H1 (cell line): ENCODE measurements around the gene SLC8A3. TPM values are rescaled to one million over a fixed set of nuclear protein-coding genes. Genes with fewer than 3 reads are reported as not detected.

ENCODE experiments used
- CTCF ChIA-PET: fragments of 300-600 bp; sonication (Branson Sonifier 250); formaldehyde crosslinking; loops from one replicate; lab custom pipeline; 2021; ENCODE audit not compliant: partially characterized antibody; lab: Charles Lee
- POLR2A ChIA-PET: fragments of 300-600 bp; sonication (Branson Sonifier 250); formaldehyde crosslinking; loops from one replicate; lab custom pipeline; 2021; ENCODE audit warnings: inconsistent platforms; ENCODE audit not compliant: partially characterized antibody; lab: Charles Lee
- DNase-seq, 2 experiments: peaks; one replicate each; pipeline versions ENCODE4 v3.0.0 to v3.0.0-alpha.2; 2010 to 2022; ENCODE audit warnings: low spot score in 2 of 2, low read depth in 1 of 2, mixed read lengths in 1 of 2
- FAIRE-seq: peaks from 2 replicates; lab custom pipeline; 2011; peaks lifted over from hg19 to GRCh38; lab: Jason Lieb, UNC
- H2AFZ ChIP-seq: 2 replicates; pipeline ENCODE4 v1.8.1; 2012; ENCODE audit warnings: low read length, inconsistent platforms
- H2AK5ac ChIP-seq: 2 replicates; pipeline ENCODE4 v1.6.1; 2013; ENCODE audit warnings: low read depth, low read length
- H2BK120ac ChIP-seq: replicated peaks from 2 replicates; pipeline ENCODE3; 2013; ENCODE audit warnings: low read depth, low read length, inconsistent platforms
- H2BK12ac ChIP-seq: 2 replicates; pipeline ENCODE4 v1.6.1; 2013; ENCODE audit warnings: low read depth, low read length
- H2BK15ac ChIP-seq: 2 replicates; pipeline ENCODE4 v1.6.1; 2013; ENCODE audit warnings: low read length
- H2BK20ac ChIP-seq: 2 replicates; pipeline ENCODE4 v1.6.1; 2013; ENCODE audit warnings: low read length
- H2BK5ac ChIP-seq: 2 replicates; pipeline ENCODE4 v1.6.1; 2013; ENCODE audit warnings: low read depth, low read length
- H3K14ac ChIP-seq: 2 replicates; pipeline ENCODE4 v1.6.1; 2013; ENCODE audit warnings: inconsistent platforms; ENCODE audit not compliant: insufficient read length
- H3K18ac ChIP-seq: 2 replicates; pipeline ENCODE4 v1.6.1; 2013; ENCODE audit warnings: low read length; ENCODE audit errors: extremely low read depth
- H3K23ac ChIP-seq: 2 replicates; pipeline ENCODE4 v1.6.1; 2013; ENCODE audit warnings: inconsistent platforms; ENCODE audit not compliant: insufficient read length
- H3K23me2 ChIP-seq: 2 replicates; pipeline ENCODE4 v1.6.1; 2013; ENCODE audit warnings: low read depth, low read length
- H3K27ac ChIP-seq: 2 replicates; pipeline ENCODE4 v1.6.1; 2011; ENCODE audit warnings: low read depth, low read length, inconsistent platforms
- H3K27me3 ChIP-seq, 4 experiments: replicated peaks in 1 of 4; 1 replicate in 1 of 4; 2 replicates in 3 of 4; pipeline versions ENCODE4 v1.6.1 to v1.8.1; 2011 to 2013; ENCODE audit warnings: low read length in 3 of 4, mild to moderate bottlenecking in 3 of 4, inconsistent platforms in 2 of 4, mixed read lengths in 2 of 4, moderate library complexity in 1 of 4; ENCODE audit not compliant: control insufficient read depth in 3 of 4, insufficient read depth in 3 of 4; ENCODE audit errors: extremely low read depth in 1 of 4
- H3K36me3 ChIP-seq, 4 experiments: 2 replicates each; pipeline versions ENCODE4 v1.6.1 to v1.8.1; 2011 to 2013; ENCODE audit warnings: mild to moderate bottlenecking in 4 of 4, low read length in 3 of 4, moderate library complexity in 2 of 4, control low read depth in 1 of 4, inconsistent platforms in 1 of 4; ENCODE audit not compliant: insufficient read depth in 4 of 4, control insufficient read depth in 2 of 4
- H3K4ac ChIP-seq: replicated peaks from 2 replicates; pipeline ENCODE3; 2013; ENCODE audit warnings: low read length, low read depth, mixed read lengths, inconsistent platforms; ENCODE audit not compliant: insufficient read length
- H3K4me1 ChIP-seq, 4 experiments: replicated peaks in 1 of 4; 1 replicate in 1 of 4; 2 replicates in 3 of 4; pipeline versions ENCODE4 v1.6.1 to v1.8.1; 2011 to 2013; ENCODE audit warnings: low read length in 3 of 4, inconsistent platforms in 2 of 4, mixed read lengths in 1 of 4; ENCODE audit not compliant: insufficient read depth in 4 of 4, control insufficient read depth in 3 of 4
- H3K4me2 ChIP-seq, 2 experiments: 2 replicates each; pipeline versions ENCODE4 v1.6.1 to v1.8.1; 2011 to 2013; ENCODE audit warnings: low read depth in 2 of 2, low read length in 2 of 2, control low read depth in 1 of 2, inconsistent platforms in 1 of 2, mild to moderate bottlenecking in 1 of 2; ENCODE audit not compliant: insufficient read depth in 1 of 2
- H3K4me3 ChIP-seq, 4 experiments: fragments of 200-600, 300-600 bp in 1 of 4; sonication (generic), shearing (Covaris generic), sonication (Bioruptor Twin) in 1 of 4; 2 replicates each; pipeline versions ENCODE4 v1.5.1 to v1.8.1; 2011 to 2016; ENCODE audit warnings: low read length in 4 of 4, low read depth in 3 of 4, control low read depth in 2 of 4, inconsistent platforms in 2 of 4, mild to moderate bottlenecking in 2 of 4, mixed read lengths in 1 of 4, moderate library complexity in 1 of 4; ENCODE audit not compliant: insufficient read depth in 2 of 4; ENCODE audit errors: extremely low read depth in 1 of 4
- H3K56ac ChIP-seq: replicated peaks from 2 replicates; pipeline ENCODE3; 2013; ENCODE audit warnings: low read depth, mild to moderate bottlenecking, mixed read lengths, low read length, inconsistent platforms; ENCODE audit not compliant: insufficient read length
- H3K79me1 ChIP-seq: 2 replicates; pipeline ENCODE4 v1.6.1; 2013; ENCODE audit warnings: low read depth, low read length, control low read depth
- H3K79me2 ChIP-seq, 2 experiments: 2 replicates each; pipeline versions ENCODE4 v1.6.1 to v1.8.1; 2012 to 2013; ENCODE audit warnings: low read length in 2 of 2, mild to moderate bottlenecking in 2 of 2, inconsistent platforms in 1 of 2; ENCODE audit not compliant: insufficient read depth in 2 of 2, control insufficient read depth in 1 of 2
- H3K9ac ChIP-seq, 4 experiments: replicated peaks in 1 of 4; 1 replicate in 1 of 4; 2 replicates in 3 of 4; pipeline versions ENCODE4 v1.6.1 to v1.8.1; 2011 to 2013; ENCODE audit warnings: low read depth in 3 of 4, low read length in 3 of 4, control low read depth in 2 of 4, mild to moderate bottlenecking in 2 of 4, moderate library complexity in 2 of 4, inconsistent platforms in 1 of 4; ENCODE audit errors: extremely low read depth in 1 of 4
- H3K9me3 ChIP-seq, 2 experiments: 2 replicates each; pipeline versions ENCODE4 v1.6.1 to v1.8.1; 2012 to 2013; ENCODE audit warnings: mild to moderate bottlenecking in 2 of 2, moderate library complexity in 2 of 2, control low read depth in 1 of 2, inconsistent platforms in 1 of 2, low read depth in 1 of 2, low read length in 1 of 2, mixed read lengths in 1 of 2; ENCODE audit not compliant: insufficient read depth in 2 of 2
- H4K20me1 ChIP-seq, 2 experiments: replicated peaks in 1 of 2; 2 replicates each; pipeline versions ENCODE3 to v1.8.1; 2011 to 2013; ENCODE audit warnings: inconsistent platforms in 2 of 2, low read length in 2 of 2, mild to moderate bottlenecking in 1 of 2; ENCODE audit not compliant: insufficient read depth in 2 of 2, control insufficient read depth in 1 of 2
- H4K5ac ChIP-seq: 2 replicates; pipeline ENCODE4 v1.6.1; 2013; ENCODE audit warnings: low read length, low read depth, mixed read lengths, inconsistent platforms; ENCODE audit not compliant: insufficient read length
- H4K8ac ChIP-seq: 2 replicates; pipeline ENCODE4 v1.8.0; 2013; ENCODE audit warnings: mild to moderate bottlenecking, moderate library complexity, low read length, inconsistent platforms; ENCODE audit not compliant: insufficient read depth; ENCODE audit errors: extremely low read depth
- H4K91ac ChIP-seq: replicated peaks from 2 replicates; pipeline ENCODE3; 2013; ENCODE audit warnings: low read length, mixed read lengths, inconsistent platforms; ENCODE audit not compliant: insufficient read length
- BRCA1 ChIP-seq: IDR thresholded peaks from 2 replicates; pipeline ENCODE4 v1.6.1; 2012; ENCODE audit warnings: low read depth, low read length, improper control_type of control experiment
- CEBPB ChIP-seq: IDR thresholded peaks from 2 replicates; pipeline ENCODE4 v1.6.1; 2012; ENCODE audit warnings: low read depth, low read length
- CREB1 ChIP-seq: IDR thresholded peaks from 2 replicates; pipeline ENCODE4 v1.6.1; 2012; ENCODE audit warnings: inconsistent platforms
- EGR1 ChIP-seq: IDR thresholded peaks from 2 replicates; pipeline ENCODE4 v1.6.1; 2011; ENCODE audit warnings: low read depth, low read length, borderline replicate concordance
- FOSL1 ChIP-seq: IDR thresholded peaks from 2 replicates; pipeline ENCODE4 v1.6.1; 2011; ENCODE audit warnings: mild to moderate bottlenecking, low read depth, low read length, moderate library complexity; ENCODE audit not compliant: insufficient read depth
- HDAC6 ChIP-seq: IDR thresholded peaks from one replicate; pipeline ENCODE4 v1.7.1; 2012; ENCODE audit warnings: low read depth, mild to moderate bottlenecking, inconsistent platforms, low read length, moderate library complexity
- JUND ChIP-seq: IDR thresholded peaks from 2 replicates; pipeline ENCODE4 v1.6.1; 2011; ENCODE audit warnings: mild to moderate bottlenecking, improper control_type of control experiment, low read length
- NANOG ChIP-seq: IDR thresholded peaks from 2 replicates; pipeline ENCODE4 v1.6.1; 2011; ENCODE audit warnings: low read length, low read depth, mild to moderate bottlenecking, inconsistent platforms; ENCODE audit not compliant: insufficient read depth, poor library complexity, severe bottlenecking
- POU5F1 ChIP-seq: IDR thresholded peaks from 2 replicates; pipeline ENCODE4 v1.6.1; 2011; ENCODE audit warnings: low read depth, mild to moderate bottlenecking, low read length, moderate library complexity
- RNF2 ChIP-seq: fragments of 200-900, 300-1000 bp; sonication (generic); IDR thresholded peaks from 2 replicates; pipeline ENCODE4 v1.7.1; 2016; ENCODE audit warnings: borderline replicate concordance, low read depth, mild to moderate bottlenecking, antibody characterized with exemption, low read length; ENCODE audit not compliant: poor library complexity, severe bottlenecking; ENCODE audit errors: missing control alignments
- SP2 ChIP-seq: IDR thresholded peaks from 2 replicates; pipeline ENCODE4 v1.6.1; 2012; ENCODE audit warnings: mild to moderate bottlenecking, low read length, inconsistent platforms
- TCF12 ChIP-seq: IDR thresholded peaks from 2 replicates; pipeline ENCODE4 v1.6.1; 2011; ENCODE audit warnings: low read depth, mild to moderate bottlenecking, low read length
- USF2 ChIP-seq: IDR thresholded peaks from 2 replicates; pipeline ENCODE4 v1.6.1; 2011; ENCODE audit warnings: low read length, improper control_type of control experiment
- ZNF274 ChIP-seq: IDR thresholded peaks from 2 replicates; pipeline ENCODE4 v1.7.0; 2012; ENCODE audit warnings: low read length, borderline replicate concordance; ENCODE audit errors: extremely low read depth
- WGBS, 2 experiments: shearing (Covaris generic) in 1 of 2; methylation state at CpG; one replicate each; pipeline versions ENCODE4 v1.1.6 to v1.1.7; 2013 to 2015; ENCODE audit warnings: low lambda C conversion rate in 2 of 2, mixed read lengths in 2 of 2, inconsistent platforms in 1 of 2, low coverage in 1 of 2, missing lambda C conversion rate in 1 of 2; ENCODE audit not compliant: insufficient replicate concordance in 2 of 2, insufficient coverage in 1 of 2, insufficient read length in 1 of 2; ENCODE audit errors: extremely low coverage in 1 of 2, missing lambda C conversion rate in 1 of 2; 5-methylcytosine and 5-hydroxymethylcytosine counted together
- polyA plus RNA-seq, 7 experiments: library from polyadenylated mRNA; depleted of rRNA in 3 of 7; stranded (reverse) in 5 of 7; unstranded in 2 of 7; fragments of >200 nt in 5 of 7; fragments of 200-250 nt in 2 of 7; gene quantifications; 1 replicate in 5 of 7; 2 replicates in 1 of 7; 4 replicates in 1 of 7; pipeline versions ENCODE4 v1.2.1 to v1.2.3, GENCODE V29; 2011 to 2013; ENCODE audit warnings: missing spikeins in 2 of 7, mixed read lengths in 2 of 7
- total RNA-seq: library from RNA; stranded (reverse); fragmentation: NEBNext Ultra II Directional; extraction: Animal tissue kit (Norgen Biotek cat#: 25700); gene quantifications from 2 replicates; pipeline ENCODE4 v1.2.1, GENCODE V29; 2021

SLC8A3 gene
- total and polyA plus RNA-seq, 2 of the 8 experiments (the other 6 are each of a cell fraction or from before 2014, with no cell fraction given): 0.38 to 1.1 TPM

- H4K5ac ChIP-seq: no peak overlapping the region
- no peak overlapping the region for H4K91ac ChIP-seq
- no peak overlapping the region for H2AFZ ChIP-seq
- no peak overlapping the region for H3K14ac ChIP-seq
- no peaks in the 10 kb centered on the region for H3K79me1 ChIP-seq
- no peaks in the 10 kb centered on the region for H3K9me3 ChIP-seq
- FAIRE-seq (no peak), DNase-seq (no peak)
- H3K79me2 ChIP-seq: no peaks in the 10 kb centered on the region
- no peaks in the 10 kb centered on the region for H3K36me3 ChIP-seq
- no peak overlapping the region for H3K18ac ChIP-seq
- no peak overlapping the region for H3K4ac ChIP-seq
- H4K8ac ChIP-seq: no peak overlapping the region
- no peak overlapping the region for H2BK15ac ChIP-seq
- H3K56ac ChIP-seq: no peak overlapping the region
- H2BK20ac ChIP-seq: no peak overlapping the region
- no peak overlapping the region for H3K4me2 ChIP-seq
- H2BK5ac ChIP-seq: no peak overlapping the region
- WGBS, 2 experiments: 89% methylated on average over 1 of the region's 1 CpG; no CpG with 5 or more reads in 1 of the 2 experiments
- H3K27me3 ChIP-seq: no peaks in the 10 kb centered on the region
- no peak overlapping the region for H2BK120ac ChIP-seq
- no peak overlapping the region for H2AK5ac ChIP-seq
- H3K23me2 ChIP-seq: no peaks in the 10 kb centered on the region; the same call in 1 of the 2 replicates
- POLR2A ChIA-PET: no interaction called here
- no peaks in the 10 kb centered on the region for H4K20me1 ChIP-seq
- H3K4me1 ChIP-seq: peaks cover 0 to 3% (median 0%) of the 10 kb centered on the region in 4 experiments; a peak in 2 of 7 replicates
- H3K27ac ChIP-seq: no peak overlapping the region
- no peak overlapping the region for H3K23ac ChIP-seq
- no peak overlapping the region for H3K4me3 ChIP-seq
- H2BK12ac ChIP-seq: no peak overlapping the region; the same call in 1 of the 2 replicates
- H3K9ac ChIP-seq: no peak overlapping the region
- CTCF ChIA-PET: no interaction called here
- TF ChIP-seq RNF2: no peak
- no peak for TF ChIP-seq POU5F1
- TF ChIP-seq HDAC6: no peak
- no peak for TF ChIP-seq CREB1
- no peak for TF ChIP-seq USF2
- no peak for TF ChIP-seq ZNF274
- TF ChIP-seq BRCA1: no peak
- no peak for TF ChIP-seq EGR1
- no peak for TF ChIP-seq FOSL1
- no peak for TF ChIP-seq NANOG
- no peak for TF ChIP-seq JUND
- no peak for TF ChIP-seq TCF12
- TF ChIP-seq SP2: no peak
- TF ChIP-seq CEBPB: no peak
These were observed 8.0 kb downstream of the SLC8A3 start for GRCh38 chr14:70180718-70181117.
